ENCODE data around the gene ESRRA.
"Not testable (repeated sequence)": the region's sequence is repeated elsewhere in the genome, so short reads cannot be mapped to it uniquely, and the experiment has no call there.

ESRRA gene

DNA sequence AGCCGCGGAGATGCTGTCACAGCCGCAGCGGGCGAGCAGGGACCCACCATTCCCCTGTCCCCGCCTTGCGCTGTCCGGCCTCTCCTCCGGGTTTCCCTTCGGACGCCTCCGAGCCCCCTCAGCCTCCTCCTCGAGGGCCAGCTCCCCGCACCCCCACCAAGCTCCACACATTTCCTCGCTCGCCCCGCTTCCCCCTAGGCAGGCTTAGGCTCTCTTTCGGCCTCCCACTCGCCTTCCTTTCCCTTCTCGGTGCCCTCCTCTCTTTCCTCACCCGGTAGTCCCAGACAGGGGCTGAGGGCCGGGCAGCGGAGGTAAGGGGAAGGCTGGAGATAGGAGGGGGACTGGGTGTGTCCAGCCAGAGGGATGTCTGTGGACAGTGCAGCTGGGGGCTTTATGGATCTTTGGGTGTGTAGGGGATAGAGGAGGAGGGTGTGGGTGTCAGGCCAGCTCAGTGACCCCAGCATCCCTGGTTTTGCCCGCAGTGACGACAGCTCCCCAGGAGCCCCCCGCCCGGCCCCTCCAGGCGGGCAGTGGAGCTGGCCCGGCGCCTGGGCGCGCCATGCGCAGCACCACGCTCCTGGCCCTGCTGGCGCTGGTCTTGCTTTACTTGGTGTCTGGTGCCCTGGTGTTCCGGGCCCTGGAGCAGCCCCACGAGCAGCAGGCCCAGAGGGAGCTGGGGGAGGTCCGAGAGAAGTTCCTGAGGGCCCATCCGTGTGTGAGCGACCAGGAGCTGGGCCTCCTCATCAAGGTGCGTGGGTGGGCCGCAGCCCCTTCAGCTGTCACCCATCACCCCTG lies 12.7 kb upstream of the ESRRA start:
- no peak for DNase-seq

DNA sequence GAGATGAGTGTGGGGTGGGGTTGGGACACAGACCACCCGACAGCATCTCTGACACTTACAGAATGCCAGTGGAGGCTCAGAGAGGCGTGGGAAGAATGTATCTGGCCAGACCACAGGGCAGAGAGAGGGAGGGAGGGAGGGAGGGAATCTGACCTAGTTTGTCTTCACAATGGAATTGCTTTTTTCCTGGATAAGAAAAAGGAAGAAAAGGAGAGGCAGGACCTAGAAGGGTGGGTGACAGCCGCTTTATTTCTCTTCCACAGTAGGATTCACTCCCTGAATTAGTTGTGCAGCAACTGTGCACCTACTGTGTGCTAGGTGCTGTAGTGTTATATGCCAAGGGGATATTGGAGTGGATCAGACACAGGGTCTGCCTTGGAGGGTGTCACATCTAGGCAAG lies 10.6 kb upstream of the ESRRA start:
- DNase-seq = no peak

DNA sequence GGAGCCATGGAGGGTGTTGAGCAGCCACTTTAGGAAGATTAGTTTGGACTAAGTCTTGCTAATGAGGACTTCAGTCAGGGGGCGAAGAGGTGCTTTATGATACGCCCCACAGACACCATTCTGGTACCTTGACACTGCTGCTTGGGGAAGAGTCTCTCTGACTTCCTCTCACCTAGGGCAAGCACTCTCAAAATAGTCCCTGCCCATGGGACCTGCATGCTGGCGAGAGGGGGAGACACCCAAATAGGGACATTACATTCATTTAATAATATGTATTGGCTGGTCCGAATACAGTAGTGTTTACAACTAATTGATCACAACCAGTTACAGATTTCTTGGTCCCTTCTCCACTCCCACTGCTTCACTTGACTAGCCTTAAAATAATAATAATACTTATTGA lies 9.6 kb upstream of the ESRRA start:
- DNase-seq = no peak

DNA sequence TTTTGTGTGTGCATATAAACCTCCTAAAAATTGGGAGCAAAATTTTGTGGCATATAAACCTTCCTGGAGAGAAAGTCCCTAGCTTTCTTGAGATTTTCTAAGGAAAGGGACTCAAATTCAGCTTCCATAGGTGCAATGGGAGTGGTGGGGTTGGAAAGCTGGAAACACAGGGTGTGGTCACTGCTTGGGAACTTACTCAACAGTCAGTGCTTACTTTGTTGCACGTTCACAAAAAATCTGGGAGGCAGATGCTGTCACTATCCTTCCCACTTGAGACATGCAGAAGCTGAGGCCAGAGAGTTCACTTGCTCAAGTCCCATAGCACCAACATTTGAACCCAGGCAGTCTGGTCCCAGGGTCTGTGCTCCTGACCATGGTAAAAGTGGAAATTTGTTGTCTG lies 9.1 kb upstream of the ESRRA start:
- no peak for DNase-seq

DNA sequence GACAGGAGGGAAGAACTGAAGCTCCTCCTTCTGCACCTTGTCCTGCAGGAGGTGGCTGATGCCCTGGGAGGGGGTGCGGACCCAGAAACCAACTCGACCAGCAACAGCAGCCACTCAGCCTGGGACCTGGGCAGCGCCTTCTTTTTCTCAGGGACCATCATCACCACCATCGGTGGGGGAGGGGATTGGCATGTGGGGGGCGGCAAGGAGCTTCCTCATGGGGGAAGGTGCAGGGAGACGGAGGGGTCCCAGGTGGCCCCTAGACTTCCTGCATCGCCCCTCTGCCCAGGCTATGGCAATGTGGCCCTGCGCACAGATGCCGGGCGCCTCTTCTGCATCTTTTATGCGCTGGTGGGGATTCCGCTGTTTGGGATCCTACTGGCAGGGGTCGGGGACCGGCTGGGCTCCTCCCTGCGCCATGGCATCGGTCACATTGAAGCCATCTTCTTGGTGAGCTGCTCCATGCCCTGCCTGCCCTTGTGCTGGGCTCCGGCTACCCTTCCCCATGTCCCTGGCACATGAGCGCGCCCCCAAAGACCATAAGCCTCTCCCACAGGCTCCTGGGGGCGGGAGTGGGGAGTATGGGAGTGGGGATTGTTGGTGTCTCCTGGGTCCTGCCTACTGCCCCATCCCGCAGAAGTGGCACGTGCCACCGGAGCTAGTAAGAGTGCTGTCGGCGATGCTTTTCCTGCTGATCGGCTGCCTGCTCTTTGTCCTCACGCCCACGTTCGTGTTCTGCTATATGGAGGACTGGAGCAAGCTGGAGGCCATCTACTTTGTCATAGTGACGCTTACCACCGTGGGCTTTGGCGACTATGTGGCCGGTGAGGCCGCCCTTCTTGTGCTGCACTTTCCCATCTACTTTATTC lies 8.3 kb upstream of the ESRRA start:
- DNase-seq = no peak

DNA sequence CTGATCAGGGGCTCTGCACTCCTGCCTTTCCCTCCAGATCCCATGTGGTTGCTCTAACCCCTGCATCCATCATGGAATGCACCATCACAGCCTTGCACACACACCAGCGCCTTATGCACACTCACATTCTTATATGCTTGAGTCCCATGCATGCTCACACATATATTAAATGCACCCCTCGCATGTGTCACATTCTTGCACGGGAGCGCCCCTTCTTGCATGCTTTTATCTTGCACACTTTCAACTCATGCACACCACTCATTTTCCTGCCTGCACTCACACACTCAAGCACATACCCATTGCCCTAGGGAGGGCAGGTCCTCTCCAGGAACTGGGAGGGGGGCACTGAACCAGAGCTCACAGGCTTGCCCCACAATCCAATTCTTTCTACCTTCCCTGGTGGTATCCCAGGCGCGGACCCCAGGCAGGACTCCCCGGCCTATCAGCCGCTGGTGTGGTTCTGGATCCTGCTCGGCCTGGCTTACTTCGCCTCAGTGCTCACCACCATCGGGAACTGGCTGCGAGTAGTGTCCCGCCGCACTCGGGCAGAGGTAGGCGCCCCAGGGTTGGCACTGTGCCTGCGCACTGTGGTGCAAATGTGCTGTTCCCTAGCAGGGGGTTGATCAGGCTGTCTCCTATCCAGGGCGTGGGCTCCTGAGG lies 7.5 kb upstream of the ESRRA start:
- no peak for DNase-seq

DNA sequence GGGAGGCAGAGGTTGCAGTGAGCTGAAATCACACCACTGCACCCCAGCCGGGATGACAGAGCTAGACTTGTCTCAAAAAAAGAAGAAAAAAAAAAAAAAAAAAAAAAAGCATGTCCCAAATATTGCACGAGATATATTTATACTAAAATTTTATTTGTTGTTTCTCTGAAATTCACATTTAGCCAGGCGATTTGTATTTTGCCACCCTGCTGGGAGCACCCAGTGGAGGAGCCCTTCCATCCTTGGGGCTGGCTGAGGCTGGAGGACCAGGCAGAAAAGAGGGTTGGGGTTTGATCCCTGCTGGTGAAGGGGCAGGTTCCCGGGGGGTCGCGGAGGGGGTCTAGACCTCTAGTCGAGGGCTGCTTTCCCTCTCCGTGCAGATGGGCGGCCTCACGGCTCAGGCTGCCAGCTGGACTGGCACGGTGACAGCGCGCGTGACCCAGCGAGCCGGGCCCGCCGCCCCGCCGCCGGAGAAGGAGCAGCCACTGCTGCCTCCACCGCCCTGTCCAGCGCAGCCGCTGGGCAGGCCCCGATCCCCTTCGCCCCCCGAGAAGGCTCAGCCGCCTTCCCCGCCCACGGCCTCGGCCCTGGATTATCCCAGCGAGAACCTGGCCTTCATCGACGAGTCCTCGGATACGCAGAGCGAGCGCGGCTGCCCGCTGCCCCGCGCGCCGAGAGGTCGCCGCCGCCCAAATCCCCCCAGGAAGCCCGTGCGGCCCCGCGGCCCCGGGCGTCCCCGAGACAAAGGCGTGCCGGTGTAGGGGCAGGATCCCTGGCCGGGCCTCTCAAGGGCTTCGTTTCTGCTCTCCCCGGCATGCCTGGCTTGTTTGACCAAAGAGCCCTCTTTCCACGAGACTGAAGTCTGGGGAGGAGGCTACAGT lies 6.1 kb upstream of the ESRRA start:
- peak; percentile 74 for DNase-seq

DNA sequence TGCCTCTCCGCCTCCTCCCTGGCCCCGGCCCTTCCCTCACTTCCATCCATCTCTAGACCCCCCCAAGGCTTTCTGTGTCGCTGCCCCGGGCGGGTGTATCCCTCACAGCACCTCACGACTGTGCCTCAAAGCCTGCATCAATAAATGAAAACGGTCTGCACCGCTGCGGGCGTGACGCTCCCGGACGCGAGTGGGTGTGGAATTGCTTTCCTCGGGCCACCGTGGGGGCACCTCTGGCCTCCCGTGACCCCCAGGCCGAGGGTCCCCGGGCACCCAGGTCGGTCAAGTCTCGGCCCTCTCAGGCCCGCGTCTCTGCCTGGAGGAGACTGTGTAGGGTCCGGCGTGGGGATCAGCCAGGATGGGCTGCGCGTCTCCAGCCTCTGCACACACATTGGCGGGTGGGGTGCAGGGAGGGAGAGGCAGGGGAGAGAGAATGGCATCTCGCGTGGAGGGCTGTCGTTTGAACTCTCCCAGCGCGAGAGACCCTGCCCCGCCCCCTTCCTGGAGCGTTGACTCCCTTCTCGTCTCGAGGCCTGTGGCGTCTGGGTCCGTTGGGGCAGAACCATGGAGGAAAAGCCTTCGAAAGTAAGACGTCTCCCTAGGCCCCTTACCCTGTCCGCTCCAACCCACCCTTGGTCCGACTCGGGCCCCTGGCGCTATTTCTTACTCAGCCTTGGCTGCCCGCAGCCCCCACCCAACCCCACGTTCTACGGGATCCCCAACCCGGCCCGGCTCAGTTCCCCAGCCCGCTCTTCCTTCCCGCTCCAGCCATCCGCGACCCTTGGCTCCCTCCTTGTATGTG lies 5.3 kb upstream of the ESRRA start, which contains the start of gene CATSPERZ:
Gene CATSPERZ (plus strand): TSS at position 512 of the 802 bp plus-strand sequence. CDS start 53 bp downstream, at position 565.
- DNase-seq = no peak

DNA sequence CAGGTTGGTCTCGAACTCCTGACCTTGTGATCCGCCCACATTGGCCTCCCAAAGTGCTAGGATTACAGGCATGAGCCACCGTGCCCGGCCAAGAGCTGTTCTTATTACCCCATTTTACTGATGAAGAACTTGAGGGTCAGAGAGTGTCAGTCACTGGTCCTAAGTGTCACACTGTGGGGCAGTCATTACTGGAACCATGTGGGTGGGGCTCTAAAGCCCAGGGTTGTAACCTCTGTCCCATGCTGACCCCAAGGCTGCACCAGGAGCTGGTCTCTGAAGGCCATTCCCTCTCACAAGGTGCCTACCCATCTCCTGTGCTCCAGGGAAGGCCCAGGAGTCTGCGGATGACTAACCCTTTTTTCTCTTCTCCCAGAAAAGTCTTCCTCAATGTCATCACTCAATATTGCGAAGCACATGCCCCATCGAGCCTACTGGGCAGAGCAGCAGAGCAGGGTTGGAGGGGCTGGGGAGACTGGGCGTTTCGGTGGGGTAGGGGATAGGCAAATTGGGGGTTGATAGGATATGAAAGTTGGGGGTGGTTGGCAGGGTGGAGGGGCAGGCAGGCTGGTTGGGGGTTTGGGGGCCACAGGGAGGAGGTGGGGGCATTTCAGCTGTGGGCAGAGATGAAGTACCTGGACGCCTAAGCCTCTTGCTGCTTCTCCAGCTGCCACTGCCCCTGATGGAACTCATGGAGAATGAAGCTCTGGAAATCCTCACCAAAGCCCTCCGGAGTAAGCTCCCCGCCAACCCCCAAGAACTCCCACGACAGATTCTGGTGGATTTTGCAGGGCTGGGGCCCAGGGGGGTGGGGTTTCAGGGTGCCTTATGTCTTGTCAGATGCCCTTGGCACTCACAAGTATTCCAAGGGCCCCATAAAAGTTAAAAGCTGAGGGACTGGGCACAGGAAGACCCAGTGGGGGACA lies 2.0 kb upstream of the ESRRA start:
- no peak for DNase-seq

DNA sequence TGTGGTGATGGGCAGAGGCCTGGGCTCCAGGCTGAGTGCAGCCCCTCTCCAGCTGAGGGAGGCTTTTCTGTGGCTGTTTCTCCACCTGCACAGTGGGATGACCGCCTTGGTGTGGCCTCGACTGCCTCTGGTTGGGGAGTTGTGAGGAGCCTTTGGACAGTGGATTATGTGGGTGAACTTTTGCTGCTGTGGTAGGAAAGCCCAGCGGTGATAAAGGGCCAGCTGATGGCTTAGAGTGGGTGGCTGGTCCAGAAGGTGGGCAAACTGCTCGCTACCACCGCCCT lies 1.4 kb upstream of the ESRRA start:
- DNase-seq = no peak

DNA sequence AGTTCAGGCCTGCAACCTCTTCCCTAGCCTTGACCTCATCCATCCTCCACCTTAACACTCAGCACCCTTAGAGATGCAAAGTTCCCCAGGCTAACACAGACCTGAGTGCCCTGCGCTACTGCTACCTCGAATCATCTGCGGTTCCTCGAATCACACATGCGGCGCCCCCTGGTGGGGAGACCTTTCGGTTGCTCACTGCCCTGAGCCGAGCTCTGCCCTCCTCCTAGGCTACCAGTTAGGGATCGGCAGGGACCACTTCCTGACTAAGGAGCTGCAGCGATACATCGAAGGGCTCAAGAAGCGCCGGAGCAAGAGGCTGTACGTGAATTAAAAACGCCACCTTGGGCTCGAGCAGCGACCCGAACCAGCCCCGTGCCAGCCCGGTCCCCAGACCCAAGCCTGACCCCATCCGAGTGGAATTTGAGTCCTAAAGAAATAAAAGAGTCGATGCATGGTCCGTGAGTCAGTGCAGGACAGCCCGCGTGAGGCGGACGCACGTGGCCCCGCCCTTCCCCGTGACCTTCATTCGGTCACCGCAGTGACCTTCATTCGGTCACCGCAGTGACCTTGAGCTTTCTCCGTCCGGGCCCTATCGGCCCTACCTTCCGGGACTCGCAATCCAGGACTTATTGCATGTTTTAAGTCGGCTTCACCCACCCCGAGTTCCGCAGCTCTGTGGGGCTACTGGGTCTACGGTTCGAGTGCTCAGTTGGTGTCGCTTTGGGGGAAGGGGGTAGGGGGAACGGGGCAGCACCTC lies 830 bp upstream of the ESRRA start:
- peak; percentile 89 for DNase-seq

DNA sequence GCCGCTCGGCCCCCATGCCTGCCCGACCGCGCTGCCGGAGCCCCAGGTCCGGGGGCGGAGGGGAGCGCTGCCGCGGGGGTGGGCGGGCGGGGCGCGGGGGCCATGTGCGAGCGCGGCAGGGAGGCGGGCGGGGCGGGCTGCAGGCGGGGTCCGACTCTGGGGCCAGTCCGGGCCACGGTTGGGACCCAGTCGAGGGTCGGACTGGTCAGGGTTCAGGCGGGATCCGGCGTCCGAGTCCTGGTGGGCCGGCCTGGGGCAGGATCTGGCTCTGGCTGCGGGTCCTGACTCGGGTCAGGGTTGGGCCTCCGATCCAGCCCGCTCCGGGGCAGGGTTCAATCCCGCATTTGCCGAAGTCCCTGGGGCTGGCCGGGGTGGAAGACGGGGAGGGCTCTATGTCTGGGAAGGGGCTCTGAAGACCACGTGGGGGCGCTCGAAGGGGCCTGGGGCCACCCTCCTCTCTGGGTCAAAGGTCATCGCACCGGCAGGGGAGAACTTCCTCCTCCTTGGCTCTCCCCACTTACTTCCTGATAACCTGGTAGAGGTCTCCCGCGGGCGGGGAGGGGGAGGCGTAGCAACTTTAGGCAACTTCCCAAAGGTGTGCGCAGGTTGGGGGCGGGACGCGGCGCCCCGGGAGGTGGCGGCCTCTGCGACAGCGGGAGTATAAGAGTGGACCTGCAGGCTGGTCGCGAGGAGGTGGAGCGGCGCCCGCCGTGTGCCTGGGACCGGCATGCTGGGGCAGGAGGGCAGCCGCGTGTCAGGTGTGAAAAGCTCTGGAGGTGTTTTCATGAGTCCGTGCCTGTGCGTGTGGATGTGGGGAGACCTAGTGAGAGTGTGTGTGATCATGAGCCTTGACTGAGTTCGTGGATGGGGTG lies 603 bp downstream of the ESRRA start:
- DNase-seq = peak; percentile 74

DNA sequence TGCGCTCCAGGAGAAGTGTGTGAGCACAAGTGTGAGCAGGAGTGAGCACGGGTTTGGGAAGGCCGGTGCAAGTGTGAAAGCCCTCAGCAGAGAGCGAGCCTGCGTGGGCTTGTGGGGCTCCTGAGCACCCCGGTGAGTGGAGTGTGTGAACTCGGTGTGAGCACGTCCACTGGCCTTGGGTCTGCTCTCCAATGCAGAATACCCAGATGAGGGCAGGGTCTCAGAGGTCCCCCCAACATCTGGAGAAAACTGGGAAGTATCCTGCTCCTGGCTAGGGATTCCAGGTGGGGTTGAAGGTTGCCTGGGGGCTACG lies 1.2 kb downstream of the ESRRA start:
- no peak for DNase-seq

DNA sequence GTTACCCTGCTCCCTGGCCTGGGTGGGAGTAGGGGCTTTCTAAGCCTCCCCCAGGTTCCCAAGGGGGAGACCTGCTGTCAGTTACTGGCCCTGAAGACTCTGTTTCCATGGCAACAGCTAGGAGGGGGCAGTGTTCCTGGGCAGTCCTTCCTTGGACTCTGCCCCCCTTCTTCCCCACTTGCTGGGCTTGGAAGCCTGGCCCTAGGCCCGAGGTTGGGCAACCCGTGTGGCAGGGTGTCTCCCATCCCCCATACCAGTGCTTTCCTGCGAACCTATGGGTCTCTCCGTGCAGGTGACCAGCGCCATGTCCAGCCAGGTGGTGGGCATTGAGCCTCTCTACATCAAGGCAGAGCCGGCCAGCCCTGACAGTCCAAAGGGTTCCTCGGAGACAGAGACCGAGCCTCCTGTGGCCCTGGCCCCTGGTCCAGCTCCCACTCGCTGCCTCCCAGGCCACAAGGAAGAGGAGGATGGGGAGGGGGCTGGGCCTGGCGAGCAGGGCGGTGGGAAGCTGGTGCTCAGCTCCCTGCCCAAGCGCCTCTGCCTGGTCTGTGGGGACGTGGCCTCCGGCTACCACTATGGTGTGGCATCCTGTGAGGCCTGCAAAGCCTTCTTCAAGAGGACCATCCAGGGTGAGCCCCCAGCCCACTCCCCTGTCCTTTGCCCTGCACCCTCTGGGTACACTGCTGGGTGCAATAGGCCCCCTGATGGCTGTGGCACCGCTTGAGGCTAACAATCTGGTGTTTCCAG lies 1.7 kb downstream of the ESRRA start:
- no peak for DNase-seq

DNA sequence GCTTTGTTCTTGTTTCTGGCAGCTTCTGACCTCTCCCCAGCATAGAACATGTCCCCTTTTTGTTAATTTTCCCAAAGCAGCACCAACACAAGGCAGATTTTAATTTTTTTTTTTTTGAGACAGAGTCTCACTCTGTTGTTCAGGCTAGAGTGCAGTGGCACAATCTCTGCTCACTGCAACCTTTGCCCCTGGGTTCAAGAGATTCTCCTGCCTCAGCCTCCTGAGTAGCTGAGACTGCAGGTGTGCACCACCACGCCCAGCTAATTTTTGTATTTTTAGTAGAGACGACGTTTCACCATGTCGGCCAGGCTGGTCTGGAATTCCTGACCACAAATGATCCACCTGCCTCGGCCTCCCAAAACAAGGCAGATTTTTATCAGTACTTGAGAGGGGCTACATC lies 2.5 kb downstream of the ESRRA start:
- DNase-seq = not testable (repeated sequence)

DNA sequence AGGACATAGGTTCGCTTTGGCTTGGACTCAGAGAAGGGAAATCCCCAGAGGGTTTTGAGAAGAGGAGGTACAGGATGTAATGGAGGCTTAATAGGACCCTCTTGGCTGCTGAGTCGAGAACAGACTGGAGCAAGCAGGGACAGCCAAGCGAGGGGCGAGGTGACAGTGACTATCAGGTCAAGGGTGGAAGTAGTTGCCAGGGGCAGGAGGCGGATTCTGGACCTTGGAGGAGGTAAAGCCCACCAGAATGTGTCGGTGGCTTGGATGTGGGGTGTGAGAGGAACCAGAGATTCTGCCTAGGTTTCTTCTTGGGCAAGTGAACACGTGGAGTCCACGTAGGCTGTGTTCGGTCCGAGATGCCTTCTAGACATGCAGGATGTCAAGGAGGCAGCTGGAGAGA lies 7.6 kb downstream of the ESRRA start:
- no peak for DNase-seq

DNA sequence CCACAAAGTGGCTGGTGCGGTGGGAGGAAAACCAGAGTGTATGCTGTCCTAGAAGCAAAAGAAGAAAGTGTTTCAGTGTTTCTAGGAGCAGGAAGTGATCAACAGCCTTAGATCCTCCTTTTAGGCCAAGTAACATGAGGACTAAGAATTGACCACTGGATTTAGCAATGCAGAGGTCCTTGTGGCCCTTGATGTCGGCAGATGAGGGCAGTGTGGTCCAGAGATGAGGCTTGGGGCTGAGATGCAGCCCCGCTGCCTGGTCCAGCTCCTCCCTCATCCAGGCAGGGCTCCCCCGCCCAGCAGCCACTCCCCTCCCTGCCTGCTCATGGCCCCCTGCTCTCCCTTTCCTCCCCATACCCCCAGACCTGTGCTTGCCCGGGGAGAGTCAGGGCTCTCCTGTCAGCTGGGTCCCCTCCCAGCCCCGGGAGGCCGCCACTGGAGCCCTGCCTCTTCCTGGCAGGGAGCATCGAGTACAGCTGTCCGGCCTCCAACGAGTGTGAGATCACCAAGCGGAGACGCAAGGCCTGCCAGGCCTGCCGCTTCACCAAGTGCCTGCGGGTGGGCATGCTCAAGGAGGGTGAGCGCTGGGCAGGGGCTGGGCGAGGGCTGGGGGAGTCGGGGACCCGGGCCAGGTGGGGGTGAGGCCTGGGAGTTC lies 8.3 kb downstream of the ESRRA start:
- DNase-seq = no peak
